PC-3 (cell line): ENCODE data around the gene AOPEP. TPM values are rescaled to one million over a fixed set of nuclear protein-coding genes. Genes with fewer than 3 reads are reported as not detected.

Experiments used
- ATAC-seq: fragments of 200-7000 bp; cut with Tn5 transposase; 2 replicates; pipeline ENCODE4 v1.9.1; 2020; ENCODE audit warnings: mild to moderate bottlenecking, moderate library complexity
- BruUV-seq: library from RNA; stranded (reverse); fragments of 400-500 nt; replicated peaks from 2 replicates; lab custom pipeline; 2021; lab: Mats Ljungman, UMichigan
- CTCF ChIA-PET: fragments of 300-600 bp; sonication (Branson Sonifier 250); formaldehyde crosslinking; loops from one replicate; lab custom pipeline; 2022; ENCODE audit warnings: antibody characterized with exemption; lab: Charles Lee
- POLR2A ChIA-PET: fragments of 300-600 bp; sonication (Branson Sonifier 250); formaldehyde crosslinking; loops from one replicate; lab custom pipeline; 2022; ENCODE audit warnings: antibody characterized with exemption; ENCODE audit not compliant: unreplicated experiment; lab: Charles Lee
- DNase-seq: peaks from one replicate; pipeline ENCODE4 v3.0.0-alpha.2; 2015
- H2AFZ ChIP-seq: fragments of 300-600 bp; sonication (generic); 2 replicates; pipeline ENCODE4 v1.6.0; 2016; ENCODE audit warnings: antibody characterized with exemption, low read length
- H3F3A ChIP-seq: fragments of 300-600 bp; sonication (generic); one replicate; pipeline ENCODE4 v1.6.0; 2017; ENCODE audit warnings: antibody characterized with exemption, low read length, control low read depth, mild to moderate bottlenecking; ENCODE audit not compliant: unreplicated experiment
- H3K27ac ChIP-seq: fragments of 300-600 bp; sonication (generic); 2 replicates; pipeline ENCODE4 v1.5.1; 2016; ENCODE audit warnings: mild to moderate bottlenecking, low read length
- H3K27me3 ChIP-seq: fragments of 300-600 bp; sonication (generic); 2 replicates; pipeline ENCODE4 v1.6.1; 2016; ENCODE audit warnings: low read length, mixed read lengths
- H3K36me3 ChIP-seq: fragments of 300-600 bp; sonication (generic); 2 replicates; pipeline ENCODE4 v1.6.1; 2016; ENCODE audit warnings: low read depth, mixed run types, low read length, mixed read lengths
- H3K4me1 ChIP-seq: fragments of 300-600 bp; sonication (generic); 2 replicates; pipeline ENCODE4 v1.5.1; 2016; ENCODE audit warnings: low read length; ENCODE audit not compliant: insufficient read depth
- H3K4me2 ChIP-seq: fragments of 300-600 bp; sonication (generic); 2 replicates; pipeline ENCODE4 v1.6.0; 2016; ENCODE audit warnings: low read length
- H3K4me3 ChIP-seq: fragments of 300-600 bp; sonication (generic); 2 replicates; pipeline ENCODE4 v1.5.1; 2016; ENCODE audit warnings: mild to moderate bottlenecking, low read length, mixed read lengths
- H3K79me2 ChIP-seq: fragments of 300-600 bp; sonication (generic); 2 replicates; pipeline ENCODE4 v1.6.1; 2017; ENCODE audit warnings: low read length, mixed read lengths
- H3K9ac ChIP-seq: fragments of 300-600 bp; sonication (generic); 2 replicates; pipeline ENCODE4 v1.6.0; 2016; ENCODE audit warnings: mild to moderate bottlenecking, low read length
- H3K9me2 ChIP-seq: fragments of 300-600 bp; sonication (generic); replicated peaks from 2 replicates; pipeline ENCODE4 v1.6.1; 2016; ENCODE audit warnings: mixed run types, low read length, mixed read lengths
- H3K9me3 ChIP-seq: fragments of 300-600 bp; sonication (generic); 2 replicates; pipeline ENCODE4 v1.6.1; 2016; ENCODE audit warnings: low read length, mixed read lengths
- H4K20me1 ChIP-seq: fragments of 300-600 bp; sonication (generic); 2 replicates; pipeline ENCODE4 v1.6.1; 2016; ENCODE audit warnings: low read length, mixed read lengths
- CTCF ChIP-seq: fragments of 300-600 bp; sonication (generic); conservative IDR thresholded peaks from 2 replicates; pipeline ENCODE4 v1.5.1; 2017; ENCODE audit warnings: antibody characterized with exemption, low read depth, mild to moderate bottlenecking, low read length
- EZH2 ChIP-seq: fragments of 300-600 bp; sonication (generic); IDR thresholded peaks from one replicate; pipeline ENCODE4 v1.6.1; 2017; ENCODE audit warnings: antibody characterized with exemption, mild to moderate bottlenecking, low read length; ENCODE audit not compliant: unreplicated experiment
- EZH2phosphoT487 ChIP-seq: fragments of 300-600 bp; sonication (generic); IDR thresholded peaks from 2 replicates; pipeline ENCODE4 v1.6.1; 2018; ENCODE audit warnings: mild to moderate bottlenecking, antibody characterized with exemption, low read length, borderline replicate concordance
- intact Hi-C: fragments of 100-400 bp; cut with micrococcal nuclease; formaldehyde crosslinking; loops from 2 replicates; pipeline ENCODE4 v1.9.0; 2023
- total RNA-seq: library from RNA; depleted of rRNA; stranded (reverse); fragments of >200 nt; gene quantifications from 2 replicates; pipeline ENCODE4 v1.2.3, GENCODE V29; 2014

AOPEP gene
- total RNA-seq, 1 experiment from 2014 or later: 23.1 TPM

DNA sequence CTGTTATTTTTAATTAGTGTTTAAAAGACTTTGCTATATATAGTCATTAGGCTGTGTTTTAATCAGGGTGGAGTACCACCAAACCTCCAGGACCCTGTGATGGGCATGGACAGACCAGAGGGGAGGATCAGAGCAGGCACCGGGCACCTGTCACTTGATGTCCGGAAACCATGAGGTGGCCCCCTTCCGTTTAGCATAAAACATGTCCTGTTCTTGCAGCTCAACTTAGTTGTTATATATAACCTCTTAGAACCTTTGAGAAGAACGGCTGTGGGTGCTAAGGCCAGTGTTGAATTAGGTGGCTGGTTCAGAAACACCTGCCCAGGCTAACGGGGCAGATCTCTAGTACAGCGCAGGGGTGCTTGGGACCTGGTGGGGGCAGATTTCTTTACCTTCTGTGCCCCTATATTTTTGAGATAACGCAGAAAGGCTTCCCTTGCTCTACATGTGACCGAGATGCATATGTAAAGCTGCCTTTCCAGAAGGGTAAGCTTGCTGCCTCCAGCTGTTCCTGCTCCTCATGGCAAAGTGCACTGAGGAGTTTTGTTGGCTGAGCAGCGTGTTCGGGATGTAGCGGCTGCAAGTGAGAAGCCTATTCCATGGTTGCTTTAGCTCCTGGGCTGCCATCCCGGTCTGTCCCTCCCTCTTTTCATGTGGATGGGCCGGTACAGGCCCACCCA, 335.6 kb downstream of the AOPEP start:
- Histone ChIP-seq H3K79me2 (peaks cover 49% of the 10 kb centered on the region), H3K27ac (no peak overlapping the region), H3K4me1 (peaks cover 10% of the 10 kb centered on the region), H3K4me3 (no peak overlapping the region), H3K27me3 (no peaks in the 10 kb centered on the region), H3K9me2 (no peaks in the 10 kb centered on the region), H3K9me3 (no peaks in the 10 kb centered on the region), H2AFZ (no peak overlapping the region), H3K9ac (no peak overlapping the region), H4K20me1 (no peaks in the 10 kb centered on the region), H3F3A (no peaks in the 10 kb centered on the region), H3K4me2 (no peak overlapping the region), H3K36me3 (peaks cover 10% of the 10 kb centered on the region)
- intact Hi-C loops: no loop called here
- ATAC-seq (no peak), DNase-seq (no peak)
- CTCF ChIA-PET: no interaction called here
- POLR2A ChIA-PET: no interaction called here
- TF ChIP-seq CTCF: no peak
- no peak for TF ChIP-seq EZH2phosphoT487
- no peak for TF ChIP-seq EZH2
- no TSS peak for BruUV-seq

DNA sequence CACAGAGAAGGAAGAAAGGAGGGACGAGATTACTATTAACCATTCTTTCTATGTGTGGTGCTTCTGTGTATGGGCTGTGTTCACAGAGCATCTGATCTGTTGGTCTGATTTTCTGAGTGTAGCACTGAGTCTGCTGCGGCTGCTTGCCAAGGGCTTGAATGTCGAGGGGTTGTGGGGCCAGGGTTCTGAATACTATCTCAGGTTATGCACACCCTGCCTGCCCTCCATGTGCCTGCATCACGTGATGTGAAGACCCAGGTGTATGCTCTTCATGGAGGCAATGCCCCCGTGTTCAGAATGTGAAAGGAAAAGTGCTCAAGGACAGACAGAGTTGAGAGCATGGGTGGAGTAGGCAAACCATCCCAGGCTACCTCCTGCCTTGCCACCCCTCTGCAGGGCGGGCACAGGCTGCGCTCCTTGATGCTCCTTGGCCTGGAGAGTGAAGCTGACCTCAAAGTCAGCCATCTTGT, 336.1 kb downstream of the AOPEP start:
- no peak overlapping the region for H2AFZ ChIP-seq
- no peaks in the 10 kb centered on the region for H3K27me3 ChIP-seq
- intact Hi-C loops: no loop called here
- H4K20me1 ChIP-seq: no peaks in the 10 kb centered on the region
- no peak overlapping the region for H3K9ac ChIP-seq
- H3K9me3 ChIP-seq: no peaks in the 10 kb centered on the region
- no peaks in the 10 kb centered on the region for H3K9me2 ChIP-seq
- POLR2A ChIA-PET: no interaction called here
- CTCF ChIA-PET: no interaction called here
- H3K4me3 ChIP-seq: no peak overlapping the region
- DNase-seq (no peak), ATAC-seq (no peak)
- H3K36me3 ChIP-seq: peaks cover 10% of the 10 kb centered on the region
- TF ChIP-seq EZH2phosphoT487: no peak
- TF ChIP-seq CTCF: no peak
- no peak for TF ChIP-seq EZH2
- H3F3A ChIP-seq: no peaks in the 10 kb centered on the region
- BruUV-seq: no TSS peak
- H3K4me1 ChIP-seq: peaks cover 4% of the 10 kb centered on the region
- H3K79me2 ChIP-seq: peaks cover 47% of the 10 kb centered on the region
- H3K27ac ChIP-seq: no peak overlapping the region
- no peak overlapping the region for H3K4me2 ChIP-seq

- Histone ChIP-seq H4K20me1 (no peaks in the 10 kb centered on the region), H3K4me3 (no peak overlapping the region), H3K36me3 (peaks cover 12% of the 10 kb centered on the region), H3K9ac (no peak overlapping the region), H3K9me2 (no peaks in the 10 kb centered on the region), H3K27ac (no peak overlapping the region), H3K79me2 (peaks cover 45% of the 10 kb centered on the region), H3F3A (no peaks in the 10 kb centered on the region), H3K9me3 (no peaks in the 10 kb centered on the region), H3K4me2 (no peak overlapping the region), H3K27me3 (no peaks in the 10 kb centered on the region), H3K4me1 (no peaks in the 10 kb centered on the region), H2AFZ (no peak overlapping the region)
- intact Hi-C loops: no loop called here
- ATAC-seq (no peak), DNase-seq (no peak)
- POLR2A ChIA-PET: no interaction called here
- no TSS peak for BruUV-seq
- TF ChIP-seq EZH2phosphoT487 (no peak), CTCF (no peak), EZH2 (no peak)
- CTCF ChIA-PET: no interaction called here
These were observed 336.8 kb downstream of the AOPEP start for GRCh38 chr9:95063300-95063699.
